ENCODE measurements around the gene PRR30. TPM values are rescaled to one million over a fixed set of nuclear protein-coding genes. Genes with fewer than 3 reads are reported as not detected.

Gene PRR30
- total RNA-seq, 4 donors from 2014 or later, result not detected

DNA sequence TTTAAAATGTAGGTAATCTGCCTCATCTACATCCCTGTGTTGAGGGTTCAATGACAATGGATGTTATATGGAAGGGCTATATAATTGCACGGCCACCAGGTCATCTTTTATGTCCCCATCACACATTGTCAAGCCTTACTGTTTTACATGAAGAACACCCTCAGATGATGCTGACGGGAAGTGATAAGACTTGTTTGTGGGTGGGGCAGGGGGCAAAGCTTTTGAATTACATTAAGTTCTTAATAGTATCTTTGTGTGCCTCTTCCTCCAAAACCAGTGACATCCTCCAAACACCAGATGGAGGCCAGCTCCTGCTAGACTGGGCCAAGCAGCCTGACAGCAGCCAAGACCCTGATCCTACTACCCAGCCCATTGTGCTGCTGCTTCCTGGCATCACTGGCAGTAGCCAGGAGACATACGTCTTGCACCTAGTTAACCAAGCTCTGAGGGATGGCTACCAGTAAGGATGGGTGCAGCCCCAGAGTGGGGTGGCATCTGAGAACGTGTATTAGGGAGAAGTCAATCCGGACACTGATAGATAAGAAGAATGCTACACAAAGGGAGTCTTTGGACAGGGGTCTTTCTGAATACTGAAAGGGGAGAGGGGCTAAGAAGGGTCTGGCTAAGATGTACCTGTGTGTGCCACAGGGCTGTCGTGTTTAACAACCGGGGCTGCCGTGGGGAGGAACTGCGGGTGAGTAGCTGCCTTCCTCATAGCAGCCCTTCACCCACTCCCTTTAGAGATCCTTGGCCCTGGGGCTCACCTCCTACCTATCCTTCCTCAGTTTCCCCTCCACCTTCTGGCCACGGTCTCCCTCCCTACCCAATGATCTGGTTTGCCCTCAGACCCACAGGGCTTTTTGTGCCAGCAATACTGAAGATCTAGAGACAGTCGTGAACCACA is 10.3 kb downstream of the PRR30 start:
- no peak for TF ChIP-seq POLR2A (IDR thresholded peaks at IDR 0.05)
- TF ChIP-seq, protein P1, sequence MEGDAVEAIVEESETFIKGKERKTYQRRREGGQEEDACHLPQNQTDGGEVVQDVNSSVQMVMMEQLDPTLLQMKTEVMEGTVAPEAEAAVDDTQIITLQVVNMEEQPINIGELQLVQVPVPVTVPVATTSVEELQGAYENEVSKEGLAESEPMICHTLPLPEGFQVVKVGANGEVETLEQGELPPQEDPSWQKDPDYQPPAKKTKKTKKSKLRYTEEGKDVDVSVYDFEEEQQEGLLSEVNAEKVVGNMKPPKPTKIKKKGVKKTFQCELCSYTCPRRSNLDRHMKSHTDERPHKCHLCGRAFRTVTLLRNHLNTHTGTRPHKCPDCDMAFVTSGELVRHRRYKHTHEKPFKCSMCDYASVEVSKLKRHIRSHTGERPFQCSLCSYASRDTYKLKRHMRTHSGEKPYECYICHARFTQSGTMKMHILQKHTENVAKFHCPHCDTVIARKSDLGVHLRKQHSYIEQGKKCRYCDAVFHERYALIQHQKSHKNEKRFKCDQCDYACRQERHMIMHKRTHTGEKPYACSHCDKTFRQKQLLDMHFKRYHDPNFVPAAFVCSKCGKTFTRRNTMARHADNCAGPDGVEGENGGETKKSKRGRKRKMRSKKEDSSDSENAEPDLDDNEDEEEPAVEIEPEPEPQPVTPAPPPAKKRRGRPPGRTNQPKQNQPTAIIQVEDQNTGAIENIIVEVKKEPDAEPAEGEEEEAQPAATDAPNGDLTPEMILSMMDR (IDR thresholded peaks at IDR 0.05), result no peak
- Histone ChIP-seq H3K9me3 (no peaks in the 10 kb centered on the region), H3K27ac (no peak overlapping the region), H3K4me3 (no peak overlapping the region), H3K36me3 (peaks cover 15 to 39% (median 22%) of the 10 kb centered on the region in 3 donors), H3K4me1 (peaks cover 12 to 24% (median 14%) of the 10 kb centered on the region in 3 donors), H3K27me3 (no peaks in the 10 kb centered on the region)
- intact Hi-C loops (cut with DNase I), result no loop called here
- DNase-seq, result no peak
- WGBS, 2 donors, result 81 to 83% methylated on average over 10 to 11 of the region's 11 CpGs

- peaks cover 5 to 24% (median 10%) of the 10 kb centered on the region in 3 donors for H3K4me1 ChIP-seq
- intact Hi-C loops (cut with DNase I), result no loop called here
- H3K27ac ChIP-seq, result no peak overlapping the region
- no peak for DNase-seq
- TF ChIP-seq POLR2A (IDR thresholded peaks at IDR 0.05), result no peak
- TF ChIP-seq, protein P1 (IDR thresholded peaks at IDR 0.05), result no peak
- no peak overlapping the region for H3K4me3 ChIP-seq
- H3K9me3 ChIP-seq, result no peaks in the 10 kb centered on the region
- H3K27me3 ChIP-seq, result no peaks in the 10 kb centered on the region
- 83 to 85% methylated on average over 4 of the region's 9 CpGs for WGBS, 2 donors
- H3K36me3 ChIP-seq, result peaks cover 15 to 39% (median 22%) of the 10 kb centered on the region in 3 donors
These were observed 11.1 kb downstream of the PRR30 start for GRCh38 chr2:27127883-27128667.

DNA sequence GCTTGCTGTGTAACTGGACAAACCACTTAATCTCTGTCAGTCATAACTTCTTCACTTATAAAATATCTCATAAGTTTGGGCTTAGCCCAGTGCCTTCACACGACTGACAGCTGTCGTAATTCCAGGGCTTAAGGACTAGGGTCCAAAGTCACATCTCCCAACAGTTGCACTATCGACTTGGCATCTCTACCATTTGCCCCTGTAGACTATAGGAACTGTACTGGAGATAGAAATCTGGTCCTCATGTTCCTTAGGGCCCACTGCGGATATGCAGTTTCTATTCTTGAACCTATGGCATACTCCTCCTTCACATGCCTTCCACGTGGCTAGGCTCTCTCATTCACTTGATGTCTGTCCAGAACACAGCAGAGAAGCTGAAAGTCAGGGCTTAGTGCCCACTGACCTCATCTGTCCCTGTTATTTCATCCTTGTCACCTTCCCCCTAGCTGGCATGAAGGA is 12.9 kb downstream of the PRR30 start:
- DNase-seq, result no peak
- intact Hi-C loops (cut with DNase I), result no loop called here
- WGBS, 2 donors, result 49 to 59% methylated on average over 5 of the region's 5 CpGs

DNA sequence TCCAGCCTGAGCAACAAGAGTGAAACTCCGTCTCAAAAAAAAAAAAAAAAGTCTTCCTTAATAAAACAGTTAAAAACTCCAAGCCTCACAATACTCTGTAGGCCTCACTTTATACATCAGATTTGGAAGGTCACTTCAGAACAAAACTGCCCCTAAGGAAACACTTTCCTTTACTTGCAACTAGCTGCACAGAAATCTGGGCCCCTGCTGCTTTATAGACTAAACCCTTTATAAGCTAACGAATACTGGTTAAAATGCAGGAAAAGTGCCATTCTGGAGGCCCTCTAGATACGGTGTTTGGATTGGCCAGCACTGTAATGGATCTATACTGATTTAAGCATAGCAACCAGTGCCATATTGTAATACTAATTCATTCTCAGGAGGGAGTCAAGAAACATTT is 14.1 kb downstream of the PRR30 start:
- WGBS, 2 donors, result 87 to 95% methylated on average over 3 of the region's 3 CpGs
- Histone ChIP-seq H3K4me1 (peaks cover 0 to 14% (median 3%) of the 10 kb centered on the region in 3 donors), H3K27ac (no peak overlapping the region), H3K9me3 (no peaks in the 10 kb centered on the region), H3K27me3 (no peaks in the 10 kb centered on the region), H3K36me3 (peaks cover 0 to 10% (median 0%) of the 10 kb centered on the region in 3 donors), H3K4me3 (no peak overlapping the region)
- TF ChIP-seq POLR2A (IDR thresholded peaks at IDR 0.05), result no peak
- TF ChIP-seq, protein P1 (IDR thresholded peaks at IDR 0.05), result no peak
- intact Hi-C loops (cut with DNase I), result no loop called here
- DNase-seq, result no peak

More for the DNA sequence above, 12.9 kb downstream of the PRR30 start:
- Histone ChIP-seq H3K27ac (no peak overlapping the region), H3K4me3 (no peak overlapping the region), H3K4me1 (peaks cover 0 to 14% (median 3%) of the 10 kb centered on the region in 3 donors), H3K27me3 (no peaks in the 10 kb centered on the region), H3K9me3 (no peaks in the 10 kb centered on the region), H3K36me3 (peaks cover 5 to 22% (median 12%) of the 10 kb centered on the region in 3 donors)
- TF ChIP-seq POLR2A (IDR thresholded peaks at IDR 0.05), result no peak
- TF ChIP-seq, protein P1 (IDR thresholded peaks at IDR 0.05), result no peak
